Adrenal gland (tissue), 5 donors: ENCODE data around the gene TMEM200A.

ENCODE experiments used
- POLR2A ChIP-seq, 2 donors: fragments of 450-650 bp; IDR thresholded peaks; one replicate each; pipeline ENCODE4 v1.6.1; 2017; ENCODE audit warnings: antibody characterized with exemption in 2 of 2, mild to moderate bottlenecking in 2 of 2, moderate library complexity in 1 of 2
- TF ChIP-seq, protein P1 (sequence below), 6 experiments: fragments of 450-650 bp in 4 of 6; fragments of 200-600 bp in 2 of 6; sonication (generic) in 1 of 6; IDR thresholded peaks; 1 replicate in 5 of 6; 2 replicates in 1 of 6; pipeline versions ENCODE4 v1.5.1 to v1.8.0; 2016 to 2021; ENCODE audit warnings: antibody characterized with exemption in 6 of 6, mild to moderate bottlenecking in 2 of 6, moderate library complexity in 1 of 6
- donor health status: DM: no; HTN: no; CAD: no.

DNA sequence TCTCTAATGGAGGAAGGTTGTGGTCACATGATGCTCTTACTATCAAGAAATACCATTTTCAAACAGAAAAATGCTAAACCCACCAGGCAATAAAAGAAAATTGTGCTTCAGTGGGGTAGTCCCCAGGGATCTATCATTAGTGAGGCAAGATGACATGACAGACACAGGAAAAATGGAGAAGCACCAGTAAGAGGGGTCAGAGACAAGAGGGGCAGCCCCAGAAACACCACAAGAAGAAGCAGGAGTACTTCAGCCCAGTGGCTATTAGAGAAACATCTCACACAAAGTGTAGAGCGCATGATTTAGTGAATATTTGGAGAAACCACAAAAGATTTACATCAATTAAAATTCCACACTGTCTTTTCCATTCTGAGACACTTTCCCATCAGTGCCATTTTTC, 10.2 kb upstream of the TMEM200A start:
- TF ChIP-seq, protein P1, sequence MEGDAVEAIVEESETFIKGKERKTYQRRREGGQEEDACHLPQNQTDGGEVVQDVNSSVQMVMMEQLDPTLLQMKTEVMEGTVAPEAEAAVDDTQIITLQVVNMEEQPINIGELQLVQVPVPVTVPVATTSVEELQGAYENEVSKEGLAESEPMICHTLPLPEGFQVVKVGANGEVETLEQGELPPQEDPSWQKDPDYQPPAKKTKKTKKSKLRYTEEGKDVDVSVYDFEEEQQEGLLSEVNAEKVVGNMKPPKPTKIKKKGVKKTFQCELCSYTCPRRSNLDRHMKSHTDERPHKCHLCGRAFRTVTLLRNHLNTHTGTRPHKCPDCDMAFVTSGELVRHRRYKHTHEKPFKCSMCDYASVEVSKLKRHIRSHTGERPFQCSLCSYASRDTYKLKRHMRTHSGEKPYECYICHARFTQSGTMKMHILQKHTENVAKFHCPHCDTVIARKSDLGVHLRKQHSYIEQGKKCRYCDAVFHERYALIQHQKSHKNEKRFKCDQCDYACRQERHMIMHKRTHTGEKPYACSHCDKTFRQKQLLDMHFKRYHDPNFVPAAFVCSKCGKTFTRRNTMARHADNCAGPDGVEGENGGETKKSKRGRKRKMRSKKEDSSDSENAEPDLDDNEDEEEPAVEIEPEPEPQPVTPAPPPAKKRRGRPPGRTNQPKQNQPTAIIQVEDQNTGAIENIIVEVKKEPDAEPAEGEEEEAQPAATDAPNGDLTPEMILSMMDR (IDR thresholded peaks at IDR 0.05) = no peak
- TF ChIP-seq POLR2A (IDR thresholded peaks at IDR 0.05) = no peak
